ENCODE results near the gene MYO7A. TPM values are rescaled to one million over a fixed set of nuclear protein-coding genes. Genes with fewer than 3 reads are reported as not detected.

MYO7A gene
- total RNA-seq, 2 donors from 2014 or later = 0.32 TPM; not detected in 1

DNA sequence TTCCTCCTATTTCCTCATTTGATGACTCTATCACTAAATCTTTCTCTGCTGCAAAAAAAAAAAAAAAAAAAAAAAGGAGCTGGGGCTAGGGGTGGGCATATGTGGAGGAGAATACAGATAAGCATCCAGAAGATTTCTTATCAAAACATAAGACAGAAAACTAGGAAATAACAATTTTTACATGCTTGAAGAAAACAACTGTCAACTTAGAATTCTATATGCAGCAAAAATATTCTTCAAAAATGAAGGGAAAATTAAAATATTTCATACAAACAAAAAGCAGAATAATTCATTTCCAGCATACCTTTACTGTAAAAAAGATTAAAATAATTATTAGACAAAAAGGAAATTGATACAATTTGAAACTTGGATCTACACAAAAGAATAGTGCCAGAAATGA, 134.8 kb downstream of the MYO7A start:
- ATAC-seq (no peak), DNase-seq (ENCODE audit: low spot score in 2 of 2) (no peak)
- H3K36me3 Mint-ChIP-seq = peaks cover 6 to 8% of the 10 kb centered on the region in 2 donors

More for the DNA sequence above, 134.8 kb downstream of the MYO7A start:
- Mint-ChIP-seq H3K27ac (no peak overlapping the region), H3K9me3 (peaks cover 6 to 10% of the 10 kb centered on the region in 2 donors)

Other genes with a start within 250 kb of the MYO7A start
- not detected for gene B3GNT6, start 93.8 kb upstream of the MYO7A start, total RNA-seq
- gene CAPN5, start 61.3 kb upstream of the MYO7A start, total RNA-seq = 1 to 10 TPM in 1 of 2 donors, under 1 TPM in 1; 0.89 to 2.5 TPM
- gene OMP, start 25.4 kb upstream of the MYO7A start, total RNA-seq = not detected
- gene GDPD4, start 173.4 kb downstream of the MYO7A start, total RNA-seq = not detected